Measurements from ENCODE around the gene FOXP1. TPM values are rescaled to one million over a fixed set of nuclear protein-coding genes. Genes with fewer than 3 reads are reported as not detected.

Gene FOXP1
- total RNA-seq (100 to 1,000 TPM; 493 to 508 TPM), total RNA-seq (99.7 to 478 (median 268) reads per million in 172 experiments)
- 78.5 TPM for polyA plus RNA-seq (2013, experiment 1 of 2)
- 129 TPM for polyA plus RNA-seq (2013, experiment 2 of 2)

DNA sequence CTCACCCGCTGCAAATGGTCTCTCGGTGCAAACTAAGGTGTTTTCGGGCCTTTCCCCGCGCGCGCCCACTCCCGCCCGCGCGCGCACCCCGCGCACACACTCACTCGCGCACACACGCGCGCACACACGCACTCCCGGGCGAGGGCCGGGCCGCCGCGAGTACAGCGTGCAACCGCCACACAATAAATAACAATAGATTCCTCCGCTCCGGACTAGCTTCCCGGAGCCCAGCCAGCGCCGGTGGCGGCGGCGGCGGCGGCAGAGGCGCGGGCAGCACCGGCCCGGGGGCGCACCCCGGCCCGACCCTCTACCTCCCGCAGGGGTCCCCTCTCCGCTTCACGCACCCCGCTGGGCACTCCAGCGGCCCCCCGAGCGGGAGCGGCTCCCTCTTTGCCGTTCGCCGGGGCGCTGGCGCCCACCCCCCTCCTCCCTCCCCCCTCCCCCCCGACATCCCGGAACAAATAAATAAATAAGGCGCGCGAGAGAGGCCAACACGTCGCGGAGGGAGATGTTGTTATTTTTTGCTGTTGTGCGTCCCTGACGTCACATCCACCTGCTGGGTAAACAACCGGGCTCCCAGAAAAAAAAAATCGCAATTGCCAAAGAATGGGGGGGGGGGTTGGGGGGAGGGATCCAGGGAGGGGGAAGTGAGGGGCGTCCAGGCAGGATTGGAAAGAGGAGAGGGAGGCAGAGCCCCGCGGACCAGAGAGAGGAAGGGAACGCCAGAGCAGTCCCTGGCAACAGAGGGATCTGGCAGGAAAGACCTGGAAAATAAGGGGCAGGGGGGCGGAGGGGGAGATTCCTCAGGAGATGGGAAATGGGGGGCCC, at the start of gene FOXP1:
TSS of gene FOXP1 (minus strand) at position 163 of the 828 bp plus-strand sequence. CDS start 385,347 bp downstream, outside the sequence.
- Mint-ChIP-seq H3K9me3 (no peaks in the 10 kb centered on the region), H3K27ac (peak within 1 kb of the TSS; percentile 85), H3K4me1 (ENCODE audit: low read depth) (peaks cover 48% of the 10 kb centered on the region), H3K36me3 (ENCODE audit: low read depth) (peaks cover 27% of the 10 kb centered on the region), H3K4me3 (peak within 1 kb of the TSS; percentile 95), H3K27me3 (no peaks in the 10 kb centered on the region)
- DNase-seq (peak; percentile 49 to 92 (median 68)), ATAC-seq (ENCODE audit: poor library complexity) (peak; percentile 54)
- Histone ChIP-seq H3K4me3 (ENCODE audit: low read length) (peak within 1 kb of the TSS; percentile 81), H3K9me3 (ENCODE audit: control insufficient read depth in 1 of 2, insufficient read depth in 1 of 2, low read length in 2 of 2) (no peaks in the 10 kb centered on the region), H3K4me1 (ENCODE audit: insufficient read depth, low read length) (peaks cover 25% of the 10 kb centered on the region), H3K27ac (ENCODE audit: low read depth in 1 of 2, low read length in 2 of 2) (peak within 1 kb of the TSS; percentile 78 to 80), H3K27me3 (ENCODE audit: control insufficient read depth in 1 of 2, insufficient read depth in 2 of 2, low read length in 2 of 2) (no peaks in the 10 kb centered on the region), H3K36me3 (ENCODE audit: insufficient read depth, low read length) (no peaks in the 10 kb centered on the region)
- intact Hi-C loops (cut with DNase I, micrococcal nuclease) = loop anchor here (2.0 to 10.0 kb wide), 14 partner anchors 71 to 1411 kb away; partner anchors contain the start of genes PPP4R2 (in 1 of the 2) and SHQ1 (in 1 of the 2)
- POLR2A ChIA-PET = interaction anchor here (0.6 to 2.3 kb wide), 18 partner anchors 14 to 594 kb away, joined by 3 to 10 read pairs (median 4); no protein-coding TSS in a partner anchor
- TF ChIP-seq, protein P1, sequence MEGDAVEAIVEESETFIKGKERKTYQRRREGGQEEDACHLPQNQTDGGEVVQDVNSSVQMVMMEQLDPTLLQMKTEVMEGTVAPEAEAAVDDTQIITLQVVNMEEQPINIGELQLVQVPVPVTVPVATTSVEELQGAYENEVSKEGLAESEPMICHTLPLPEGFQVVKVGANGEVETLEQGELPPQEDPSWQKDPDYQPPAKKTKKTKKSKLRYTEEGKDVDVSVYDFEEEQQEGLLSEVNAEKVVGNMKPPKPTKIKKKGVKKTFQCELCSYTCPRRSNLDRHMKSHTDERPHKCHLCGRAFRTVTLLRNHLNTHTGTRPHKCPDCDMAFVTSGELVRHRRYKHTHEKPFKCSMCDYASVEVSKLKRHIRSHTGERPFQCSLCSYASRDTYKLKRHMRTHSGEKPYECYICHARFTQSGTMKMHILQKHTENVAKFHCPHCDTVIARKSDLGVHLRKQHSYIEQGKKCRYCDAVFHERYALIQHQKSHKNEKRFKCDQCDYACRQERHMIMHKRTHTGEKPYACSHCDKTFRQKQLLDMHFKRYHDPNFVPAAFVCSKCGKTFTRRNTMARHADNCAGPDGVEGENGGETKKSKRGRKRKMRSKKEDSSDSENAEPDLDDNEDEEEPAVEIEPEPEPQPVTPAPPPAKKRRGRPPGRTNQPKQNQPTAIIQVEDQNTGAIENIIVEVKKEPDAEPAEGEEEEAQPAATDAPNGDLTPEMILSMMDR (IDR thresholded peaks at IDR 0.05) = no peak
- CTCF ChIA-PET = interaction anchor here (0.6 kb wide), 1 partner anchor 23 kb away, joined by 4 read pairs; no protein-coding TSS in a partner anchor

DNA sequence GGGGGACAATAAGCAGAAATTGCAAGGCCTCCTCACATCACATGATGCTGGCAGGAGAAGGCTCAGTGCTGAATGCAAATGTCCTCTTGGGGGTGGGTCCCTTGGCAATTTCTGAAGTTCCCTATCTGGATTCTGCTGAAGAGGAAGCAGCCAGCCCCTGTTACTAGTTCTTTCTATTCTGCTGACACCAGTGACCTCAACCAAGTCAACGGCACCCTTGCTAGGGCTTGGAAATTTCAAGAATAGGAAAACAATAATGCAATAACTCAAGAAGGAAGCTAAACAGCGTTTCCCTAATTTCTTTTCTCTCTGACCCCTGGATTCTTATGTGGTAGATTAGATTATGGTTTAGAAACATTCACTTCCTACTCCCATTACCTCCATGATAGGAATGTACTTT, 46.2 kb upstream of the FOXP1 start:
- peak in 3 of 14 experiments; percentile 5 to 41 (median 28) for DNase-seq
- Histone ChIP-seq H3K4me1 (ENCODE audit: insufficient read depth, low read length) (no peaks in the 10 kb centered on the region), H3K4me3 (ENCODE audit: low read length) (no peak overlapping the region), H3K27me3 (ENCODE audit: control insufficient read depth in 1 of 2, insufficient read depth in 2 of 2, low read length in 2 of 2) (no peaks in the 10 kb centered on the region), H3K27ac (ENCODE audit: low read depth in 1 of 2, low read length in 2 of 2) (no peak overlapping the region), H3K36me3 (ENCODE audit: insufficient read depth, low read length) (no peaks in the 10 kb centered on the region), H3K9me3 (ENCODE audit: control insufficient read depth in 1 of 2, insufficient read depth in 1 of 2, low read length in 2 of 2) (no peaks in the 10 kb centered on the region)
- TF ChIP-seq, protein P1 (IDR thresholded peaks at IDR 0.05) = no peak
- Mint-ChIP-seq H3K4me1 (ENCODE audit: low read depth) (no peaks in the 10 kb centered on the region), H3K27ac (no peak overlapping the region), H3K36me3 (ENCODE audit: low read depth) (peaks cover 7% of the 10 kb centered on the region), H3K9me3 (no peaks in the 10 kb centered on the region), H3K4me3 (no peak overlapping the region), H3K27me3 (no peaks in the 10 kb centered on the region)
- CTCF ChIA-PET = no interaction called here
- intact Hi-C loops (cut with DNase I, micrococcal nuclease) = no loop called here
- POLR2A ChIA-PET = no interaction called here
- ATAC-seq (ENCODE audit: poor library complexity) = no peak

DNA sequence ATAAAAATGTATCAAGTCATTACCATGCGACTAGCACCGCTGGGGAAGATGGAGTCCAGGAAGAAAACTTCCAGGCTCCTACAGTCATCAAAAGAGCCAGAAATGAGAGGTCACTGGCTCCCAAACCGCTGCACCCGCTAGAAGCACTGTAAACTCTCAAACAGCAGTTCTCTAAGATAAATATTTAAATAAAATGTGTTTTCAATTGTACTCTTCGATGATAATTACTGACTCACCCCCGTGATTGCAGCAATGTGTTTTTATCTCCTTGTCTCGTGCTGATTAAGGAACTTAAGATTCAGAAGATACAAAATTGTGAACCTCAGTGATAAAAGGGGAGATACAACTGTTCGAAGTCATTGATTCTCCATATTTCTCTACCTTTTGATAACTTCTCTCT, 45.8 kb upstream of the FOXP1 start:
- Mint-ChIP-seq H3K36me3 (ENCODE audit: low read depth) (peaks cover 7% of the 10 kb centered on the region), H3K4me1 (ENCODE audit: low read depth) (no peaks in the 10 kb centered on the region), H3K4me3 (no peak overlapping the region), H3K27me3 (no peaks in the 10 kb centered on the region), H3K9me3 (no peaks in the 10 kb centered on the region), H3K27ac (no peak overlapping the region)
- Histone ChIP-seq H3K36me3 (ENCODE audit: insufficient read depth, low read length) (no peaks in the 10 kb centered on the region), H3K27me3 (ENCODE audit: control insufficient read depth in 1 of 2, insufficient read depth in 2 of 2, low read length in 2 of 2) (no peaks in the 10 kb centered on the region), H3K4me1 (ENCODE audit: insufficient read depth, low read length) (no peaks in the 10 kb centered on the region), H3K9me3 (ENCODE audit: control insufficient read depth in 1 of 2, insufficient read depth in 1 of 2, low read length in 2 of 2) (no peaks in the 10 kb centered on the region), H3K4me3 (ENCODE audit: low read length) (no peak overlapping the region), H3K27ac (ENCODE audit: low read depth in 1 of 2, low read length in 2 of 2) (no peak overlapping the region)
- ATAC-seq (ENCODE audit: poor library complexity) = no peak
- POLR2A ChIA-PET = no interaction called here
- peak in 2 of 14 experiments; percentile 3 to 26 for DNase-seq
- intact Hi-C loops (cut with DNase I, micrococcal nuclease) = no loop called here
- TF ChIP-seq, protein P1 (IDR thresholded peaks at IDR 0.05) = no peak
- CTCF ChIA-PET = no interaction called here
